Activated CD8-positive, alpha-beta T cell treated with anti-CD3 and anti-CD28 coated beads for 36 hours (primary cell): Measurements from ENCODE around the gene ALKBH7. TPM values are rescaled to one million over a fixed set of nuclear protein-coding genes. Genes with fewer than 3 reads are reported as not detected.

Experiments used
- ATAC-seq: fragments of 200-7000 bp; cut with Tn5 transposase; one replicate; pipeline ENCODE4 v1.10.0; 2021; ENCODE audit warnings: mild to moderate bottlenecking, moderate library complexity
- CTCF ChIA-PET: fragments of 350-600 bp; sonication (Branson Sonifier 250); formaldehyde crosslinking; loops from one replicate; lab custom pipeline; 2021; ENCODE audit warnings: antibody characterized with exemption; lab: Charles Lee
- POLR2A ChIA-PET: fragments of 350-600 bp; sonication (Branson Sonifier 250); formaldehyde crosslinking; loops from one replicate; lab custom pipeline; 2021; ENCODE audit warnings: antibody characterized with exemption; lab: Charles Lee
- DNase-seq: peaks from one replicate; pipeline ENCODE4 v3.0.0-alpha.2; 2020
- H3K27ac Mint-ChIP-seq: one replicate; pipeline ENCODE4 v1.8.0; 2021; ENCODE audit warnings: mild to moderate bottlenecking, mixed read lengths
- H3K27me3 Mint-ChIP-seq: one replicate; pipeline ENCODE4 v1.8.0; 2021; ENCODE audit warnings: mixed read lengths
- H3K36me3 Mint-ChIP-seq: one replicate; pipeline ENCODE4 v1.8.0; 2021; ENCODE audit warnings: low read depth, mixed read lengths
- H3K4me1 Mint-ChIP-seq: one replicate; pipeline ENCODE4 v1.8.0; 2021; ENCODE audit warnings: low read depth, mixed read lengths
- H3K4me3 Mint-ChIP-seq: one replicate; pipeline ENCODE4 v1.8.0; 2021; ENCODE audit warnings: mild to moderate bottlenecking, moderate library complexity, mixed read lengths
- H3K9me3 Mint-ChIP-seq: one replicate; pipeline ENCODE4 v1.8.0; 2021; ENCODE audit warnings: mixed read lengths
- intact Hi-C: fragments of 100-400 bp; cut with micrococcal nuclease; formaldehyde crosslinking; loops from one replicate; pipeline ENCODE4 v1.10.0; 2022
- total RNA-seq, 2 experiments: library from RNA; stranded (reverse); gene quantifications; one replicate each; pipeline ENCODE4 v1.2.3, GENCODE V29; 2021
- TF ChIP-seq, protein P1 (sequence below): fragments of 200-600 bp; IDR thresholded peaks from one replicate; pipeline ENCODE4 v1.8.0; 2022; ENCODE audit warnings: antibody characterized with exemption, mild to moderate bottlenecking

The ALKBH7 gene
- total RNA-seq, 2 experiments from 2014 or later = 34.9 to 40.1 TPM

DNA sequence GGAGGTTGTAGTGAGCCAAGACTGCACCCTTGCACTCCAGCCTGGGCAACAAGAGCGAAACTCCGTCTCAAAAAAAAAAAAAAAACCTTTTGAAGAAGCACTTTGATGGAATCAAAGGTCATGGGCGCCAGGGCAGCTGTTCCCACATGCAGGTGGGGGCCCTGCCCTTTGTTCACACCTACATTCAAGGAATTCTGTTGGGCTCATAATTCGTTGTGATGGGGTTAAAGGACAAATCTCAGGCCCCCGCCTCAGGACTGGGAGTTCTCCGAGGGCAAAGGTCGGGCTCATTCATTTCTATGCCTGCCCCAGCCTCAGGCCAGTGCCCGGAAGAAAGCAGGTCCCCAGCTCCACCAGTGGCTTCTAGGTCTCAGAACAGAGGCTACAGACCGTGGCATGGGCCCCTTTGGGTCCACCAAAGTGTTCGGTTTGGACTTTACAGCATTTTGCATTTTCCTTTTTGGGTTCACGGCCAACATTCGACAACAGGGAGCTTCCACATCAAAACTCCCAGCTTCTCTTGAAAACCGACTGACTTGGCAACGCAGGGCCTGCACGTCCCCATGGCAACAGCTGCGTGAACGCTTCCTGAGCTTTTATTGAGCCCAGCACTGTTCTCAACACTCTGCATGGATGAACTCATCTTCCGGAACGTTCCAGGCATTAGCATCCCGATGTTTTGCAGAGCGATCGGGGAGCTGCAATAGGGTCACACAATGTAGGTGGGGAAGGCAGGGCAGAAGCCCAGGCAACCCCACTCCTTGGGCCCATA lies 30.4 kb downstream of the ALKBH7 start:
- H3K9me3 Mint-ChIP-seq = no peaks in the 10 kb centered on the region
- ATAC-seq (no peak), DNase-seq (no peak)
- no peaks in the 10 kb centered on the region for H3K36me3 Mint-ChIP-seq
- H3K27me3 Mint-ChIP-seq = no peaks in the 10 kb centered on the region
- no peak overlapping the region for H3K4me3 Mint-ChIP-seq
- H3K4me1 Mint-ChIP-seq = no peaks in the 10 kb centered on the region
- ChIA-PET POLR2A (interaction anchor here (1.6 to 1.9 kb wide), 3 partner anchors 9 to 18 kb away, joined by 4 to 8 read pairs (median 5); no protein-coding TSS in a partner anchor), CTCF (no interaction called here)
- intact Hi-C loops = no loop called here
- TF ChIP-seq, protein P1, sequence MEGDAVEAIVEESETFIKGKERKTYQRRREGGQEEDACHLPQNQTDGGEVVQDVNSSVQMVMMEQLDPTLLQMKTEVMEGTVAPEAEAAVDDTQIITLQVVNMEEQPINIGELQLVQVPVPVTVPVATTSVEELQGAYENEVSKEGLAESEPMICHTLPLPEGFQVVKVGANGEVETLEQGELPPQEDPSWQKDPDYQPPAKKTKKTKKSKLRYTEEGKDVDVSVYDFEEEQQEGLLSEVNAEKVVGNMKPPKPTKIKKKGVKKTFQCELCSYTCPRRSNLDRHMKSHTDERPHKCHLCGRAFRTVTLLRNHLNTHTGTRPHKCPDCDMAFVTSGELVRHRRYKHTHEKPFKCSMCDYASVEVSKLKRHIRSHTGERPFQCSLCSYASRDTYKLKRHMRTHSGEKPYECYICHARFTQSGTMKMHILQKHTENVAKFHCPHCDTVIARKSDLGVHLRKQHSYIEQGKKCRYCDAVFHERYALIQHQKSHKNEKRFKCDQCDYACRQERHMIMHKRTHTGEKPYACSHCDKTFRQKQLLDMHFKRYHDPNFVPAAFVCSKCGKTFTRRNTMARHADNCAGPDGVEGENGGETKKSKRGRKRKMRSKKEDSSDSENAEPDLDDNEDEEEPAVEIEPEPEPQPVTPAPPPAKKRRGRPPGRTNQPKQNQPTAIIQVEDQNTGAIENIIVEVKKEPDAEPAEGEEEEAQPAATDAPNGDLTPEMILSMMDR = no peak
- no peak overlapping the region for H3K27ac Mint-ChIP-seq

DNA sequence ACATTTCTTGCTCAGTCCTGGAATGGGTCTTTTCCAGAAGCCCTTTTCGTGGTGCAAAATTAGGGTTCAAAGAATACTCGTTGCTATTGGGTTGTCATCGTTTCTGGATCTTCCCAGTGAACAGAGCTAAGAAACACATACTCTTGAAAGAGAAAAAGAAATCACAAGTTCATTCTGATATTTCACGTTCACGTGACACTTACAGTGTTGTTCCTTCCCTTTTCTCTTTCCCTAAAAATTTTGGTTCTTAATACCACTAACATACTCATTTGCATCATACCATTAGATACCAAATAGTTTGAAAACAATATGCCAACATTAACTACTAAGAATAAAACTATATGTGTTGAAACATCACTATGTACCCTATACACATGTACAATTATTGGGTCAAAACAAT lies 33.8 kb downstream of the ALKBH7 start:
- H3K27ac Mint-ChIP-seq = no peak overlapping the region
- CTCF ChIA-PET = no interaction called here
- H3K27me3 Mint-ChIP-seq = no peaks in the 10 kb centered on the region
- ATAC-seq = no peak
- H3K4me3 Mint-ChIP-seq = no peak overlapping the region
- TF ChIP-seq, protein P1 = no peak
- no peaks in the 10 kb centered on the region for H3K36me3 Mint-ChIP-seq
- POLR2A ChIA-PET = interaction anchor here (1.5 kb wide), 1 partner anchor 19 kb away, joined by 4 read pairs; the partner anchor contains the start of gene KHSRP
- DNase-seq = no peak
- no peaks in the 10 kb centered on the region for H3K9me3 Mint-ChIP-seq
- intact Hi-C loops = no loop called here
- H3K4me1 Mint-ChIP-seq = no peaks in the 10 kb centered on the region

DNA sequence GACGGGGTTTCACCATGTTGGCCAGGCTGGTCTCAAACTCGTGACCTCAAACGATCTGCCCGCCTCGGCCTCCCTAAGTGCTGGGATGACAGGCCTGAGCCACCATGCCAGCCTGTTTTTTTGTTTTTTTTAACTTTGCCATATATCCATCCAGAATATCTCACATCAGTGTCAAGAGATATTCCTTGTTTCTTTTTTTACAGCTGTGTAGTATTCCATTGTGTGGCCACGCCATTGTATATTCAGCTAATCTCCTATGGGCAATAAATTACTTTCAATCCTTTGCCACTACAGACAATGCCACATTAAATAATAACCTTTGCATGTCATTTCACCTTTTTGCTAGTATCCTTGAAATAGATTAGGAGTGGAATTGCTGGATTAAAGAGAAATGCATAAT lies 36.8 kb downstream of the ALKBH7 start:
- ATAC-seq = no peak
- H3K4me1 Mint-ChIP-seq = no peaks in the 10 kb centered on the region
- POLR2A ChIA-PET = no interaction called here
- CTCF ChIA-PET = no interaction called here
- no peaks in the 10 kb centered on the region for H3K27me3 Mint-ChIP-seq
- no peaks in the 10 kb centered on the region for H3K9me3 Mint-ChIP-seq
- H3K27ac Mint-ChIP-seq = no peak overlapping the region
- peaks cover 8% of the 10 kb centered on the region for H3K36me3 Mint-ChIP-seq
- no peak overlapping the region for H3K4me3 Mint-ChIP-seq
- DNase-seq = no peak
- intact Hi-C loops = no loop called here
- TF ChIP-seq, protein P1 = no peak

DNA sequence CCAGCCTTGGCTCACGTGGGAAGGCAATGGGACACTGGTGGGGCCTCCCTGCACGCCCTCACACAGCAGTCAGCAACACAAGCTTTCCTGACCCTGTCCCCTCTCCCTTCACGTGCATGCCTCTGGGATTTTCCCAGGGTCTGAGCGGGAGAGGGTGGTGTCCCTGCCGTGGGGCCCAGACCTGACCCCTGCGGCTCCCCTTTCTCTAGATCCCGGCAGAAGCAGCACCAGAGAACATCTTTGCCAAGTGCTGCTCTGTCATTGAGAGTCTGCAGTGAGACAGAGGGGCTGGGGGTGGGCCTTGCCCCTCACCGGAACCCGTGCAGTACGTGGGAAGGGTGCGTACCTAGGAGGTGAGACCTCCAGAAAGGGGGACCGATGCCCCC lies 39.5 kb downstream of the ALKBH7 start:
- DNase-seq (no peak), ATAC-seq (peak; percentile 17)
- Mint-ChIP-seq H3K4me1 (no peaks in the 10 kb centered on the region), H3K27me3 (no peaks in the 10 kb centered on the region), H3K27ac (no peak overlapping the region), H3K9me3 (no peaks in the 10 kb centered on the region), H3K4me3 (no peak overlapping the region), H3K36me3 (peaks cover 18% of the 10 kb centered on the region)
- ChIA-PET CTCF (interaction anchor here (1.0 to 1.7 kb wide), 2 partner anchors 18 to 39 kb away, joined by 3 to 5 read pairs; partner anchors contain the start of gene ALKBH7), POLR2A (interaction anchor here (1.1 to 3.3 kb wide), 6 partner anchors 9 to 33 kb away, joined by 3 to 17 read pairs (median 4); partner anchors contain the start of gene GTF2F1)
- intact Hi-C loops = no loop called here
- TF ChIP-seq, protein P1 = no peak

DNA sequence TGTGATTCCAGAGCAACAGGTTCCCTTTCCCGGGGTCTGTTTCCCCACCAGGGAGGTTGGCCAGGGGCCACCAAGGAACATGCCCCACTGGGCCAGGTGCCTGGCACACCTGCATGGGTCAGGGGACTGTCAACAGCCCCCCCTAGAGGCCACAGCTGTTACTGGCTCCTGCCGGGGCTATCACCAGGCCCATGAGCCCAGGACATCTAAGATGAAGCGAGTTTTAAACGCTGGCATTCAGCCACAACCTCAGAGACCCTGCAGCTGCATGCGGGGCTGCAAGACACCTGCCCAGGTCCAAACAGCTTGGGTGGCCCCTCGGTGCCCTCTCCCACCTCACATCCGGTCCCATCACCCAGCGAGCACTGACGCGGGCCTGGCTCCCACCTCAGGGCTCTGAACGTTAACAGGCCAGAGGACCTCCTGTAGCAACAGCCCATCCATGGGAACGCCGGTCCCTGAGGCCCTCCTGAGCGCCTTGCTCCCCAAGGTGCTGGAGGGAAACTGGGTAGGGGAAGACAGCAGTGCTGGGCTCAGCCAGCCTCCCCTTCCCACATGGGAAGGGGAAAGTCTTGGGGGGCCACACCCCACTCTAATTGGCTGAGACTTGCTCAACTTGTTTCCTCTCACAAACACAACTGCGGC lies 40.0 kb downstream of the ALKBH7 start:
- ChIA-PET CTCF (interaction anchor here (1.0 to 1.7 kb wide), 2 partner anchors 19 to 40 kb away, joined by 3 to 5 read pairs; partner anchors contain the start of gene ALKBH7), POLR2A (interaction anchor here (0.9 to 3.3 kb wide), 7 partner anchors 8 to 34 kb away, joined by 3 to 17 read pairs (median 4); partner anchors contain the start of genes GTF2F1 and KHSRP)
- TF ChIP-seq, protein P1 = peak; percentile 85
- intact Hi-C loops = no loop called here
- Mint-ChIP-seq H3K27me3 (no peaks in the 10 kb centered on the region), H3K9me3 (no peaks in the 10 kb centered on the region), H3K36me3 (peaks cover 23% of the 10 kb centered on the region), H3K4me1 (no peaks in the 10 kb centered on the region), H3K27ac (no peak overlapping the region), H3K4me3 (no peak overlapping the region)
- DNase-seq (peak; percentile 71), ATAC-seq (peak; percentile 83)
